H9 (cell line): ENCODE data around the gene OR10G7. TPM values are rescaled to one million over a fixed set of nuclear protein-coding genes. Genes with fewer than 3 reads are reported as not detected.
A peak's percentile ranks its signal among the peaks of the same experiment; 100 is the strongest.

ENCODE experiments used
- DNase-seq: peaks from one replicate; pipeline ENCODE4 v3.0.0-alpha.2; 2017
- H2AFZ ChIP-seq: one replicate; pipeline ENCODE4 v1.6.1; 2013; ENCODE audit warnings: mild to moderate bottlenecking, low read length, control low read depth, moderate library complexity
- H2AK5ac ChIP-seq: 2 replicates; pipeline ENCODE4 v1.6.1; 2013; ENCODE audit warnings: low read length, control low read depth, mixed read lengths; ENCODE audit not compliant: insufficient read length
- H2BK120ac ChIP-seq: one replicate; pipeline ENCODE4 v1.6.1; 2013; ENCODE audit warnings: low read depth, mild to moderate bottlenecking, low read length, control low read depth, inconsistent platforms; ENCODE audit not compliant: poor library complexity, severe bottlenecking
- H2BK12ac ChIP-seq: 2 replicates; pipeline ENCODE4 v1.6.1; 2013; ENCODE audit warnings: low read length, control low read depth, mixed read lengths, low read depth; ENCODE audit not compliant: insufficient read length
- H2BK15ac ChIP-seq: 2 replicates; pipeline ENCODE4 v1.6.1; 2013; ENCODE audit warnings: low read depth, low read length, control low read depth
- H2BK20ac ChIP-seq: one replicate; pipeline ENCODE4 v1.6.1; 2013; ENCODE audit warnings: low read depth, mild to moderate bottlenecking, low read length, control low read depth, inconsistent platforms; ENCODE audit not compliant: poor library complexity, severe bottlenecking
- H2BK5ac ChIP-seq: 2 replicates; pipeline ENCODE4 v1.6.1; 2013; ENCODE audit warnings: low read length, control low read depth, mixed read lengths; ENCODE audit not compliant: insufficient read length
- H3K14ac ChIP-seq: 2 replicates; pipeline ENCODE4 v1.6.1; 2013; ENCODE audit warnings: low read length, control low read depth; ENCODE audit not compliant: insufficient read depth
- H3K18ac ChIP-seq: 2 replicates; pipeline ENCODE4 v1.6.1; 2013; ENCODE audit warnings: low read depth, mild to moderate bottlenecking, mixed read lengths, low read length, control low read depth; ENCODE audit not compliant: insufficient read length
- H3K23ac ChIP-seq: 2 replicates; pipeline ENCODE4 v1.6.1; 2013; ENCODE audit warnings: low read length, control low read depth, mixed read lengths, low read depth; ENCODE audit not compliant: insufficient read length
- H3K23me2 ChIP-seq: 2 replicates; pipeline ENCODE4 v1.6.1; 2013; ENCODE audit warnings: low read depth, mild to moderate bottlenecking, mixed read lengths, low read length, control low read depth; ENCODE audit not compliant: insufficient read length, poor library complexity, severe bottlenecking
- H3K27ac ChIP-seq: 2 replicates; pipeline ENCODE4 v1.5.1; 2013; ENCODE audit warnings: low read length, control low read depth, mixed read lengths, low read depth; ENCODE audit not compliant: insufficient read length
- H3K27me3 ChIP-seq: 2 replicates; pipeline ENCODE4 v1.6.1; 2013; ENCODE audit warnings: low read length, control low read depth, inconsistent platforms; ENCODE audit not compliant: insufficient read depth
- H3K4ac ChIP-seq: 2 replicates; pipeline ENCODE4 v1.6.1; 2013; ENCODE audit warnings: low read depth, mild to moderate bottlenecking, control low read depth, inconsistent platforms, low read length, moderate library complexity
- H3K4me1 ChIP-seq: 2 replicates; pipeline ENCODE4 v1.6.1; 2013; ENCODE audit warnings: low read length, control low read depth, inconsistent platforms; ENCODE audit not compliant: insufficient read depth
- H3K4me2 ChIP-seq: 2 replicates; pipeline ENCODE4 v1.6.1; 2013; ENCODE audit warnings: low read length, control low read depth, mixed read lengths; ENCODE audit not compliant: insufficient read length, insufficient read depth
- H3K56ac ChIP-seq: 2 replicates; pipeline ENCODE4 v1.6.1; 2013; ENCODE audit warnings: low read depth, mild to moderate bottlenecking, mixed read lengths, low read length, control low read depth; ENCODE audit not compliant: insufficient read length
- H3K79me1 ChIP-seq: 2 replicates; pipeline ENCODE4 v1.6.1; 2013; ENCODE audit warnings: low read depth, mild to moderate bottlenecking, moderate library complexity, low read length, control low read depth, inconsistent platforms; ENCODE audit not compliant: insufficient read depth, poor library complexity, severe bottlenecking
- H3K79me2 ChIP-seq: 2 replicates; pipeline ENCODE4 v1.6.1; 2013; ENCODE audit warnings: low read length, control low read depth, inconsistent platforms; ENCODE audit not compliant: insufficient read depth
- H3K9ac ChIP-seq: 2 replicates; pipeline ENCODE4 v1.6.1; 2013; ENCODE audit warnings: low read length, control low read depth, mixed read lengths; ENCODE audit not compliant: insufficient read length; ENCODE audit errors: extremely low read depth
- H3K9me3 ChIP-seq: one replicate; pipeline ENCODE4 v1.6.1; 2013; ENCODE audit warnings: low read depth, low read length, inconsistent platforms; ENCODE audit not compliant: control insufficient read depth
- H3T11ph ChIP-seq: one replicate; pipeline ENCODE4 v1.6.1; 2013; ENCODE audit warnings: mild to moderate bottlenecking, low read length, control low read depth, inconsistent platforms
- H4K20me1 ChIP-seq: one replicate; pipeline ENCODE4 v1.6.1; 2013; ENCODE audit not compliant: control insufficient read depth, insufficient read length, insufficient read depth
- H4K5ac ChIP-seq: 2 replicates; pipeline ENCODE4 v1.6.1; 2013; ENCODE audit warnings: low read depth, mild to moderate bottlenecking, mixed read lengths, low read length, control low read depth; ENCODE audit not compliant: insufficient read length
- H4K8ac ChIP-seq: replicated peaks from 2 replicates; pipeline ENCODE4 v1.6.1; 2013; ENCODE audit warnings: low read length, control low read depth, mixed read lengths, low read depth; ENCODE audit not compliant: insufficient read length
- H4K91ac ChIP-seq: 2 replicates; pipeline ENCODE4 v1.6.1; 2013; ENCODE audit warnings: low read depth, mild to moderate bottlenecking, moderate library complexity, mixed read lengths, low read length, control low read depth; ENCODE audit not compliant: insufficient read length
- H3K27ac Mint-ChIP-seq, 3 experiments: 2 replicates in 2 of 3; 3 replicates in 1 of 3; pipeline ENCODE4 v1.8.0; 2020 to 2021; ENCODE audit warnings: mixed read lengths in 3 of 3, mild to moderate bottlenecking in 1 of 3, moderate library complexity in 1 of 3
- H3K27me3 Mint-ChIP-seq: 2 replicates; pipeline ENCODE4 v1.8.0; 2021; ENCODE audit warnings: low read depth, mild to moderate bottlenecking, moderate library complexity, mixed read lengths
- H3K36me3 Mint-ChIP-seq, 3 experiments: 2 replicates in 2 of 3; 3 replicates in 1 of 3; pipeline ENCODE4 v1.8.0; 2020 to 2021; ENCODE audit warnings: low read depth in 3 of 3, mixed read lengths in 3 of 3; ENCODE audit not compliant: insufficient read depth in 1 of 3
- H3K4me1 Mint-ChIP-seq, 2 experiments: 2 replicates each; pipeline ENCODE4 v1.8.0; 2020; ENCODE audit warnings: mixed read lengths in 2 of 2
- H3K4me3 Mint-ChIP-seq, 2 experiments: 2 replicates in 1 of 2; 3 replicates in 1 of 2; pipeline ENCODE4 v1.8.0; 2020 to 2021; ENCODE audit warnings: mild to moderate bottlenecking in 2 of 2, mixed read lengths in 2 of 2, moderate library complexity in 1 of 2
- H3K9me3 Mint-ChIP-seq, 2 experiments: 2 replicates in 1 of 2; 3 replicates in 1 of 2; pipeline ENCODE4 v1.8.0; 2020; ENCODE audit warnings: mild to moderate bottlenecking in 2 of 2, mixed read lengths in 2 of 2, moderate library complexity in 1 of 2
- CTCF ChIP-seq: fragments of 200-600 bp; sonication (generic); conservative IDR thresholded peaks from 3 replicates; pipeline ENCODE4 v1.8.0; 2021; ENCODE audit warnings: antibody characterized with exemption, mild to moderate bottlenecking
- WGBS: extraction: QIAGEN DNeasy Blood & Tissue Kit; methylation state at CpG from one replicate; pipeline ENCODE4 v1.1.7; 2013; ENCODE audit warnings: missing lambda C conversion rate, low lambda C conversion rate, mixed read lengths; ENCODE audit not compliant: insufficient read length; ENCODE audit errors: extremely low coverage; 5-methylcytosine and 5-hydroxymethylcytosine counted together
- total RNA-seq: library from RNA; stranded (reverse); gene quantifications from 2 replicates; pipeline ENCODE4 v1.2.1, GENCODE V29; 2021

The OR10G7 gene
- total RNA-seq, 1 experiment from 2014 or later: not detected

- Histone ChIP-seq H3K14ac (no peak overlapping the region), H4K20me1 (no peaks in the 10 kb centered on the region), H3K27me3 (no peaks in the 10 kb centered on the region), H3K18ac (no peak overlapping the region), H3K9ac (no peak overlapping the region), H4K91ac (no peak overlapping the region), H3K79me1 (no peaks in the 10 kb centered on the region), H2AK5ac (no peak overlapping the region), H2BK5ac (no peak overlapping the region), H3T11ph (no peak overlapping the region), H3K9me3 (no peaks in the 10 kb centered on the region), H3K23ac (no peak overlapping the region), H3K56ac (no peak overlapping the region), H3K79me2 (no peaks in the 10 kb centered on the region), H4K5ac (no peak overlapping the region), H4K8ac (no peak overlapping the region), H3K4me1 (no peaks in the 10 kb centered on the region), H2BK120ac (no peak overlapping the region), H3K23me2 (no peaks in the 10 kb centered on the region), H2BK12ac (no peak overlapping the region), H2BK15ac (no peak overlapping the region), H2BK20ac (no peak overlapping the region), H3K27ac (no peak overlapping the region), H3K4ac (no peak overlapping the region), H3K4me2 (peak overlapping the region; percentile 28), H2AFZ (peak overlapping the region; percentile 79)
- peak; percentile 81 for TF ChIP-seq CTCF
- Mint-ChIP-seq H3K36me3 (no peaks in the 10 kb centered on the region), H3K4me1 (peaks cover 15 to 17% of the 10 kb centered on the region in 2 experiments), H3K27ac (no peak overlapping the region), H3K4me3 (peak overlapping the region in 1 of 2 experiments; percentile 53; a peak in 2 of 5 replicates), H3K9me3 (no peaks in the 10 kb centered on the region), H3K27me3 (peaks cover 2% of the 10 kb centered on the region; the same call in 1 of the 2 replicates)
- peak; percentile 84 for DNase-seq
- no CpG with 5 or more reads among the region's 28 CpGs for WGBS
These were observed 28.6 kb upstream of the OR10G7 start for GRCh38 chr11:124069429-124070401.
